ENCODE results near the gene TTC21B.

TTC21B gene

DNA sequence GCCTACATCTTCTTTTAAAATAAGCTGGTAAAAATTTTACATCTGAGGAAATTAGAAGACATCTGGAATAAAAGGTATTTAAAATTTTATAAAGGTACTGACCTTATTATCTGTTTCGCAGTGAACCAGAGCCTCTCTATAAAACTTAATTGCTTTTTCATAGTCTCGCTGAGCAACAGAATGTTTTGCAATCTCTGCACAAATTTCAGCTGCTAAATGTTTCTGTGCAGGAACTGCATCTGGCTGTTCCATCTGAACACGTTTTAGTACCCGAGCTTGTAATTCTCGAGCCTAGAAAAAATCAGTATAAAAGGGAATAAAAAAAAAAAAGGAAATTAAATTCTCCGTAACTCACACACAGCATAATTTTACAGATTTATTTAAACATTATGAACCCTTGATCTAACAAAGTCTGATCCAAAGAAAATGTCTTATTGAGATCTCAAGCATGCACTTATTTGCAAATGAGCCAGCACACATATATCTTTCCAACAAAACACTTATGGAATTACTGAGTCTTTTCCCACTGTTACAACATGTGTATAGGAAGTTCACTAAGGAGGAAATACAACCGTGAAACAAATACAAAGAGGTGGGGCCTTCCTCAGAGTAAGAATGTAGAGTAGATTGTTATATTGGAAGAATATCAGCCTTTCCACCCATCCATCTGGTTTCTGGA is 51.8 kb downstream of the TTC21B start:
- TF ChIP-seq TEAD4 (IDR thresholded peaks at IDR 0.05): no peak
- no peak for TF ChIP-seq RAD21 (IDR thresholded peaks at IDR 0.05; ENCODE audit: low read depth)
- TF ChIP-seq TAF1 (IDR thresholded peaks at IDR 0.05; ENCODE audit: low read depth): no peak

DNA sequence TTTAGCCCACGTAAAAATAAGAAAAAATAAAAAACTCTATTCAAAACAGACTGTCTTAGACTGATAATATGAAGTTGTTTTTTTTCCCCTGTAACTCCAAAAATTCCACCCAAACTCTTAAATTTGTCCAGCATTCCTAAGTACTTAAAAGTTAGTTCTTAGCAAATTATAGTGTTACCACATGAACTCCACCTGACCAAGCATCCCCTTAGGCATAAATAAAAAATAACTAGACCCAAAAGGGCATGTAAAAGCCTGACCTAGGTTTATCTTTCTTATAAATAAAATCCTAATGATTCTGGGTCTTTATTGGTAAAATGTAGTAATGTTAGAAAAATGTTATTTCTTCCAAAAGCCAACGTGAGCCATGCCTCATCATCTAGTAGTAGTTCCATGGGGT is 54.3 kb downstream of the TTC21B start:
- no peak for TF ChIP-seq RAD21 (IDR thresholded peaks at IDR 0.05; ENCODE audit: low read depth)
- TF ChIP-seq TAF1 (IDR thresholded peaks at IDR 0.05; ENCODE audit: low read depth): no peak
- TF ChIP-seq, protein P1, sequence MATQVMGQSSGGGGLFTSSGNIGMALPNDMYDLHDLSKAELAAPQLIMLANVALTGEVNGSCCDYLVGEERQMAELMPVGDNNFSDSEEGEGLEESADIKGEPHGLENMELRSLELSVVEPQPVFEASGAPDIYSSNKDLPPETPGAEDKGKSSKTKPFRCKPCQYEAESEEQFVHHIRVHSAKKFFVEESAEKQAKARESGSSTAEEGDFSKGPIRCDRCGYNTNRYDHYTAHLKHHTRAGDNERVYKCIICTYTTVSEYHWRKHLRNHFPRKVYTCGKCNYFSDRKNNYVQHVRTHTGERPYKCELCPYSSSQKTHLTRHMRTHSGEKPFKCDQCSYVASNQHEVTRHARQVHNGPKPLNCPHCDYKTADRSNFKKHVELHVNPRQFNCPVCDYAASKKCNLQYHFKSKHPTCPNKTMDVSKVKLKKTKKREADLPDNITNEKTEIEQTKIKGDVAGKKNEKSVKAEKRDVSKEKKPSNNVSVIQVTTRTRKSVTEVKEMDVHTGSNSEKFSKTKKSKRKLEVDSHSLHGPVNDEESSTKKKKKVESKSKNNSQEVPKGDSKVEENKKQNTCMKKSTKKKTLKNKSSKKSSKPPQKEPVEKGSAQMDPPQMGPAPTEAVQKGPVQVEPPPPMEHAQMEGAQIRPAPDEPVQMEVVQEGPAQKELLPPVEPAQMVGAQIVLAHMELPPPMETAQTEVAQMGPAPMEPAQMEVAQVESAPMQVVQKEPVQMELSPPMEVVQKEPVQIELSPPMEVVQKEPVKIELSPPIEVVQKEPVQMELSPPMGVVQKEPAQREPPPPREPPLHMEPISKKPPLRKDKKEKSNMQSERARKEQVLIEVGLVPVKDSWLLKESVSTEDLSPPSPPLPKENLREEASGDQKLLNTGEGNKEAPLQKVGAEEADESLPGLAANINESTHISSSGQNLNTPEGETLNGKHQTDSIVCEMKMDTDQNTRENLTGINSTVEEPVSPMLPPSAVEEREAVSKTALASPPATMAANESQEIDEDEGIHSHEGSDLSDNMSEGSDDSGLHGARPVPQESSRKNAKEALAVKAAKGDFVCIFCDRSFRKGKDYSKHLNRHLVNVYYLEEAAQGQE (IDR thresholded peaks at IDR 0.05; ENCODE audit: low read depth): no peak
- TF ChIP-seq YY1 (IDR thresholded peaks at IDR 0.05; ENCODE audit: low read depth): no peak
- no peak for TF ChIP-seq NFIC (IDR thresholded peaks at IDR 0.05)
- no peak for TF ChIP-seq ZBTB7A (IDR thresholded peaks at IDR 0.05; ENCODE audit: low read depth)
- TF ChIP-seq EP300 (IDR thresholded peaks at IDR 0.05; ENCODE audit: borderline replicate concordance): no peak
- no peak for TF ChIP-seq TCF12 (IDR thresholded peaks at IDR 0.05; ENCODE audit: low read depth)
- no peak for TF ChIP-seq FOXM1 (IDR thresholded peaks at IDR 0.05; ENCODE audit: borderline replicate concordance, low read depth)
- TF ChIP-seq EGR1 (IDR thresholded peaks at IDR 0.05): no peak
- TF ChIP-seq MAX (IDR thresholded peaks at IDR 0.05): no peak
- TF ChIP-seq CREB1 (IDR thresholded peaks at IDR 0.05; ENCODE audit: low read depth): no peak
- no peak for TF ChIP-seq TEAD4 (IDR thresholded peaks at IDR 0.05)
- no peak for TF ChIP-seq CEBPB (IDR thresholded peaks at IDR 0.05)
- TF ChIP-seq, protein P2, sequence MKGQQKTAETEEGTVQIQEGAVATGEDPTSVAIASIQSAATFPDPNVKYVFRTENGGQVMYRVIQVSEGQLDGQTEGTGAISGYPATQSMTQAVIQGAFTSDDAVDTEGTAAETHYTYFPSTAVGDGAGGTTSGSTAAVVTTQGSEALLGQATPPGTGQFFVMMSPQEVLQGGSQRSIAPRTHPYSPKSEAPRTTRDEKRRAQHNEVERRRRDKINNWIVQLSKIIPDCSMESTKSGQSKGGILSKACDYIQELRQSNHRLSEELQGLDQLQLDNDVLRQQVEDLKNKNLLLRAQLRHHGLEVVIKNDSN (IDR thresholded peaks at IDR 0.05): no peak

DNA sequence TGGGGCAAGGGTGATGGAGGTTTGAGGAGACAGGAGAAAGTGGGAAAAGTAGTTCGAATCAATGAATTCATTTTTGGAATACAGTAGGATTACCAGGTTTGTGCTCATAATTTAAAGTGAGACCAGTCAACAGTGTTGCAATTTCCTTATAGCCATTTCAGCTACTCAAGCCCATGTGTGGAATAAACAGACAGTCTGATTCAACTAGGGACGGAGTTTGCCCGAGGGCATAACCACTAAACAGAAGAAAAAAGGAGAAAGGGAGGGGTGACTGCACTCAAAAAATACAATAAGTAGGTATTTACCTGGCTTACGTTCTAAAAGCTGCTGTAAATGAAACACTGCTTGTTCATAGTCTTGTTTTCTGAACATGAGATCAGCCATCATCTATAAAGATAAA is 55.2 kb downstream of the TTC21B start:
- TF ChIP-seq NFIC (IDR thresholded peaks at IDR 0.05): no peak
- no peak for TF ChIP-seq CREB1 (IDR thresholded peaks at IDR 0.05; ENCODE audit: low read depth)
- TF ChIP-seq MAX (IDR thresholded peaks at IDR 0.05): no peak
- TF ChIP-seq, protein P1 (IDR thresholded peaks at IDR 0.05; ENCODE audit: low read depth): no peak
- no peak for TF ChIP-seq FOXM1 (IDR thresholded peaks at IDR 0.05; ENCODE audit: borderline replicate concordance, low read depth)
- no peak for TF ChIP-seq EP300 (IDR thresholded peaks at IDR 0.05; ENCODE audit: borderline replicate concordance)

DNA sequence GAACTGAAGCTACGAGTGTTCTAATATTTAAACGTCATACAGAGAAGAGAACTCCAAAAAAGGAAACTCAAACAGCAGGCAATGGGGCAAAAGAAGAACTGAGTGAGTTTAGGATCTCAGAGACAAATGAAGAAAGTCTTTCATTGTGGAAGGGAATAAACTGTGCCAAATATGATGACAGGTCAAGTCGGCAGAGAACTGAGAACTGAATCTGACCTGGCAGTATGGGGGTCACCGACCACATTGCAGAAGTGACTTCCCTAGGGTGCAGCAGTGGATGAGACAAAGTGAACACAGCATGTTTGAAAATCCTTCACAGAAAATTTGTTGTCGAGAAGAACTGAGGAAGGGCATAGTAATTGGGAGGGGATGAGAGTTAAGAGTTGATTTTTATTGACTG is 55.9 kb downstream of the TTC21B start:
- TF ChIP-seq YY1 (IDR thresholded peaks at IDR 0.05; ENCODE audit: low read depth) (no peak), ZBTB7A (IDR thresholded peaks at IDR 0.05; ENCODE audit: low read depth) (no peak), TAF1 (IDR thresholded peaks at IDR 0.05; ENCODE audit: low read depth) (no peak), NFIC (IDR thresholded peaks at IDR 0.05) (no peak), FOXM1 (IDR thresholded peaks at IDR 0.05; ENCODE audit: borderline replicate concordance, low read depth) (no peak), TEAD4 (IDR thresholded peaks at IDR 0.05) (no peak), EP300 (IDR thresholded peaks at IDR 0.05; ENCODE audit: borderline replicate concordance) (no peak), CEBPB (IDR thresholded peaks at IDR 0.05) (no peak), EGR1 (IDR thresholded peaks at IDR 0.05) (no peak), CREB1 (IDR thresholded peaks at IDR 0.05; ENCODE audit: low read depth) (no peak), RAD21 (IDR thresholded peaks at IDR 0.05; ENCODE audit: low read depth) (no peak), MAX (IDR thresholded peaks at IDR 0.05) (no peak), TCF12 (IDR thresholded peaks at IDR 0.05; ENCODE audit: low read depth) (no peak)
- TF ChIP-seq, protein P1 (IDR thresholded peaks at IDR 0.05; ENCODE audit: low read depth): no peak
- TF ChIP-seq, protein P2 (IDR thresholded peaks at IDR 0.05): no peak
